ENCODE measurements around the gene WDR91.
A peak's percentile ranks its signal among the peaks of the same experiment; 100 is the strongest.

WDR91 gene

GRCh38 chr7:135206941-135207391 lies 4.4 kb downstream of the WDR91 start:
- Mint-ChIP-seq H3K27me3 (ENCODE audit: low read depth) (peaks cover 3% of the 10 kb centered on the region), H3K27ac (peak overlapping the region; percentile 87 to 98 (median 93)), H3K9me3 (no peaks in the 10 kb centered on the region), H3K4me1 (peaks cover 30% of the 10 kb centered on the region), H3K36me3 (ENCODE audit: low read depth) (peaks cover 41% of the 10 kb centered on the region), H3K4me3 (peak overlapping the region; percentile 57 to 91 (median 61))
- no peak for TF ChIP-seq CTCF (IDR thresholded peaks at IDR 0.05; ENCODE audit: unreplicated experiment in 3 of 3)

- TF ChIP-seq CTCF (IDR thresholded peaks at IDR 0.05; ENCODE audit: unreplicated experiment in 3 of 3) = no peak
- Mint-ChIP-seq H3K27me3 (ENCODE audit: low read depth) (no peaks in the 10 kb centered on the region), H3K4me1 (peaks cover 30% of the 10 kb centered on the region), H3K27ac (peak overlapping the region; percentile 62 to 88 (median 77)), H3K36me3 (ENCODE audit: low read depth) (peaks cover 47% of the 10 kb centered on the region), H3K9me3 (no peaks in the 10 kb centered on the region), H3K4me3 (no peak overlapping the region)
Observed at GRCh38 chr7:135205850-135206249, 5.5 kb downstream of the WDR91 start.

- Mint-ChIP-seq H3K4me3 (no peak overlapping the region), H3K4me1 (peaks cover 25% of the 10 kb centered on the region), H3K27ac (peak overlapping the region in 1 of 3 experiments; percentile 88), H3K27me3 (ENCODE audit: low read depth) (no peaks in the 10 kb centered on the region), H3K9me3 (no peaks in the 10 kb centered on the region), H3K36me3 (ENCODE audit: low read depth) (peaks cover 54% of the 10 kb centered on the region)
- TF ChIP-seq CTCF (IDR thresholded peaks at IDR 0.05; ENCODE audit: unreplicated experiment in 3 of 3) = no peak
Observed at GRCh38 chr7:135204876-135205275, 6.5 kb downstream of the WDR91 start.

GRCh38 chr7:135204341-135204749 lies 7.0 kb downstream of the WDR91 start:
- Mint-ChIP-seq H3K4me3 (no peak overlapping the region), H3K27ac (peak overlapping the region in 1 of 3 experiments; percentile 70), H3K27me3 (ENCODE audit: low read depth) (no peaks in the 10 kb centered on the region), H3K36me3 (ENCODE audit: low read depth) (peaks cover 58% of the 10 kb centered on the region), H3K9me3 (no peaks in the 10 kb centered on the region), H3K4me1 (peaks cover 25% of the 10 kb centered on the region)
- TF ChIP-seq CTCF (IDR thresholded peaks at IDR 0.05; ENCODE audit: unreplicated experiment in 3 of 3) = no peak

- Mint-ChIP-seq H3K4me1 (peaks cover 5% of the 10 kb centered on the region), H3K4me3 (no peak overlapping the region), H3K27ac (peak overlapping the region; percentile 35 to 87 (median 57)), H3K27me3 (ENCODE audit: low read depth) (no peaks in the 10 kb centered on the region), H3K9me3 (no peaks in the 10 kb centered on the region), H3K36me3 (ENCODE audit: low read depth) (peaks cover 70% of the 10 kb centered on the region)
- TF ChIP-seq CTCF (IDR thresholded peaks at IDR 0.05; ENCODE audit: unreplicated experiment in 3 of 3) = no peak
Observed at GRCh38 chr7:135201350-135201749, 10.0 kb downstream of the WDR91 start.

- peaks cover 70% of the 10 kb centered on the region for H3K36me3 Mint-ChIP-seq (ENCODE audit: low read depth)
- H3K27me3 Mint-ChIP-seq (ENCODE audit: low read depth) = no peaks in the 10 kb centered on the region
- peaks cover 5% of the 10 kb centered on the region for H3K4me1 Mint-ChIP-seq
- peak overlapping the region in 1 of 3 experiments; percentile 57 for H3K27ac Mint-ChIP-seq
- no peak for TF ChIP-seq CTCF (IDR thresholded peaks at IDR 0.05; ENCODE audit: unreplicated experiment in 3 of 3)
- H3K9me3 Mint-ChIP-seq = no peaks in the 10 kb centered on the region
- H3K4me3 Mint-ChIP-seq = no peak overlapping the region
Observed at GRCh38 chr7:135200821-135201331, 10.4 kb downstream of the WDR91 start.

Measured in nephron (organoid).